DOHH2 (cell line): Measurements from ENCODE around the gene RBM25.

Experiments used
- CTCF ChIP-seq: fragments of 200-600 bp; sonication (generic); IDR thresholded peaks from one replicate; pipeline ENCODE4 v1.5.1; 2014; ENCODE audit warnings: antibody characterized with exemption, mild to moderate bottlenecking, low read depth, low read length; ENCODE audit not compliant: poor library complexity, severe bottlenecking
- EZH2phosphoT487 ChIP-seq: fragments of 200-600 bp; sonication (generic); IDR thresholded peaks from 2 replicates; pipeline ENCODE4 v1.6.1; 2017; ENCODE audit warnings: borderline replicate concordance, mild to moderate bottlenecking, antibody characterized with exemption, low read length, moderate library complexity, mixed read lengths

- TF ChIP-seq CTCF = no peak
- TF ChIP-seq EZH2phosphoT487 = no peak
Measured at GRCh38 chr14:73125746-73126145, 67.4 kb downstream of the RBM25 start.
